ENCODE measurements around the gene GRM3.

Gene GRM3

GRCh38 chr7:86911659-86912058, 267.9 kb downstream of the GRM3 start:
- H3K4me2 ChIP-seq: no peak overlapping the region
- no peak overlapping the region for H2AFZ ChIP-seq (ENCODE audit: low read depth)
- TF ChIP-seq CTCF (conservative IDR thresholded peaks at IDR 0.05; ENCODE audit: low read depth, low read length): 0 out of 2 replicates have a peak, but pooled peaks have one; percentile 26
- no peak overlapping the region for H3K9ac ChIP-seq
- no peaks in the 10 kb centered on the region for H3K4me1 ChIP-seq (ENCODE audit: low read depth, poor library complexity, severe bottlenecking)
- no peaks in the 10 kb centered on the region for H3K79me2 ChIP-seq (ENCODE audit: insufficient read depth, low read depth)
- no peak overlapping the region for H3K27ac ChIP-seq
- H4K20me1 ChIP-seq (ENCODE audit: insufficient read depth): no peaks in the 10 kb centered on the region
- no peaks in the 10 kb centered on the region for H3K27me3 ChIP-seq (ENCODE audit: insufficient read depth, low read depth)
- no peak overlapping the region for H3K4me3 ChIP-seq (IDR thresholded peaks at IDR 0.05; ENCODE audit: insufficient read depth, low read depth, low read length)
- no peaks in the 10 kb centered on the region for H3K36me3 ChIP-seq (ENCODE audit: insufficient read depth)

- H3K36me3 ChIP-seq (ENCODE audit: insufficient read depth): no peaks in the 10 kb centered on the region
- H4K20me1 ChIP-seq (ENCODE audit: insufficient read depth): no peaks in the 10 kb centered on the region
- no peaks in the 10 kb centered on the region for H3K27me3 ChIP-seq (ENCODE audit: insufficient read depth, low read depth)
- H3K79me2 ChIP-seq (ENCODE audit: insufficient read depth, low read depth): no peaks in the 10 kb centered on the region
- no peaks in the 10 kb centered on the region for H3K4me1 ChIP-seq (ENCODE audit: low read depth, poor library complexity, severe bottlenecking)
- H3K4me3 ChIP-seq (IDR thresholded peaks at IDR 0.05; ENCODE audit: insufficient read depth, low read depth, low read length): no peak overlapping the region
- no peak overlapping the region for H3K27ac ChIP-seq
- H3K9ac ChIP-seq: no peak overlapping the region
- no peak for TF ChIP-seq CTCF (conservative IDR thresholded peaks at IDR 0.05; ENCODE audit: low read depth, low read length)
- no peak overlapping the region for H3K4me2 ChIP-seq
- H2AFZ ChIP-seq (ENCODE audit: low read depth): no peak overlapping the region
Observed at GRCh38 chr7:86913709-86914108, 270.0 kb downstream of the GRM3 start.
